ENCODE measurements around the gene SEMA5B. TPM values are rescaled to one million over a fixed set of nuclear protein-coding genes. Genes with fewer than 3 reads are reported as not detected.
A peak's percentile ranks its signal among the peaks of the same experiment; 100 is the strongest.

SEMA5B gene
- total RNA-seq, 6 donors from 2014 or later: 0.33 to 0.71 (median 0.65) TPM; not detected in 2

- no peaks in the 10 kb centered on the region for H3K36me3 ChIP-seq
- H3K9me3 ChIP-seq: no peaks in the 10 kb centered on the region
- peak overlapping the region in 1 of 4 donors; percentile 58 for H3K27ac ChIP-seq
- peaks cover 0 to 17% (median 9%) of the 10 kb centered on the region in 4 donors for H3K27me3 ChIP-seq
- 78 to 90% methylated on average over 3 of the region's 3 CpGs for WGBS, 2 donors
- peaks cover 18 to 40% (median 29%) of the 10 kb centered on the region in 4 donors for H3K4me1 ChIP-seq
- ATAC-seq (ENCODE audit: low FRiP score in 2 of 2): no peak
- TF ChIP-seq EP300 (IDR thresholded peaks at IDR 0.05) (no peak), POLR2A (IDR thresholded peaks at IDR 0.05) (no peak), POLR2AphosphoS5 (IDR thresholded peaks at IDR 0.05) (no peak), CTCF (IDR thresholded peaks at IDR 0.05) (no peak)
- H3K4me3 ChIP-seq: no peak overlapping the region
- no peak for DNase-seq
Observed at GRCh38 chr3:123032057-123032456, 4.5 kb upstream of the SEMA5B start.

- TF ChIP-seq CTCF (IDR thresholded peaks at IDR 0.05) (no peak), POLR2A (IDR thresholded peaks at IDR 0.05) (no peak), EP300 (IDR thresholded peaks at IDR 0.05) (no peak), POLR2AphosphoS5 (IDR thresholded peaks at IDR 0.05) (no peak)
- DNase-seq (no peak), ATAC-seq (ENCODE audit: low FRiP score in 2 of 2) (no peak)
- H3K9me3 ChIP-seq: no peaks in the 10 kb centered on the region
- H3K27me3 ChIP-seq: peaks cover 0 to 27% (median 18%) of the 10 kb centered on the region in 4 donors
- H3K36me3 ChIP-seq: no peaks in the 10 kb centered on the region
- peaks cover 28 to 40% (median 33%) of the 10 kb centered on the region in 4 donors for H3K4me1 ChIP-seq
- H3K27ac ChIP-seq: peak overlapping the region in 1 of 4 donors; percentile 58
- H3K4me3 ChIP-seq: no peak overlapping the region
- WGBS, 2 donors: 55 to 61% methylated on average over 4 of the region's 4 CpGs
Observed at GRCh38 chr3:123031051-123031450, 3.5 kb upstream of the SEMA5B start.

GRCh38 chr3:123028233-123028828 is 768 bp upstream of the SEMA5B start:
- Histone ChIP-seq H3K27me3 (peaks cover 0 to 31% (median 18%) of the 10 kb centered on the region in 4 donors), H3K4me1 (peaks cover 30 to 42% (median 33%) of the 10 kb centered on the region in 4 donors), H3K9me3 (no peaks in the 10 kb centered on the region), H3K27ac (peak overlapping the region in 1 of 4 donors; percentile 55), H3K36me3 (no peaks in the 10 kb centered on the region), H3K4me3 (peak overlapping the region; percentile 50 to 70 (median 58))
- TF ChIP-seq POLR2AphosphoS5 (IDR thresholded peaks at IDR 0.05) (no peak), CTCF (IDR thresholded peaks at IDR 0.05) (peak in 5 of 6 experiments; percentile 12 to 43 (median 27))
- ATAC-seq (ENCODE audit: low FRiP score in 2 of 2) (peak; percentile 28 to 74), DNase-seq (peak in 1 of 2 donors; percentile 43)
- WGBS, 2 donors: 0% methylated on average over 16 to 21 of the region's 21 CpGs

GRCh38 chr3:123026565-123027291 is 835 bp downstream of the SEMA5B start:
- DNase-seq (peak; percentile 22 to 89), ATAC-seq (ENCODE audit: low FRiP score in 2 of 2) (peak in 1 of 2 donors; percentile 62)
- no peaks in the 10 kb centered on the region for H3K36me3 ChIP-seq
- TF ChIP-seq POLR2AphosphoS5 (IDR thresholded peaks at IDR 0.05): no peak
- TF ChIP-seq EP300 (IDR thresholded peaks at IDR 0.05): no peak
- TF ChIP-seq CTCF (IDR thresholded peaks at IDR 0.05): no peak
- no peak for TF ChIP-seq POLR2A (IDR thresholded peaks at IDR 0.05)
- WGBS, 2 donors: 0% methylated on average over 27 to 49 of the region's 62 CpGs
- H3K9me3 ChIP-seq: no peaks in the 10 kb centered on the region
- H3K27me3 ChIP-seq: peaks cover 0 to 31% (median 18%) of the 10 kb centered on the region in 4 donors
- peak overlapping the region in 1 of 4 donors; percentile 55 for H3K27ac ChIP-seq
- peak overlapping the region; percentile 50 to 70 (median 58) for H3K4me3 ChIP-seq
- H3K4me1 ChIP-seq: peaks cover 28 to 38% (median 31%) of the 10 kb centered on the region in 4 donors
